SK-N-SH (cell line): ENCODE measurements around the gene RTN4RL2.
A peak's percentile ranks its signal among the peaks of the same experiment; 100 is the strongest.

Experiments used
- CHD2 ChIP-seq: fragments of 150-350 bp; IDR thresholded peaks from 2 replicates; pipeline ENCODE4 v1.6.1; 2018; ENCODE audit warnings: low read length; ENCODE audit not compliant: partially characterized antibody
- EP300 ChIP-seq, 2 experiments: IDR thresholded peaks; 2 replicates each; pipeline versions ENCODE4 v1.4.0 to v1.6.1; 2012; ENCODE audit warnings: borderline replicate concordance in 1 of 2, low read depth in 1 of 2, low read length in 1 of 2
- EZH2phosphoT487 ChIP-seq: fragments of 200-600 bp; sonication (generic); IDR thresholded peaks from 2 replicates; pipeline ENCODE4 v1.6.1; 2017; ENCODE audit warnings: low read depth, mixed run types, mild to moderate bottlenecking, antibody characterized with exemption, moderate library complexity, borderline replicate concordance
- GABPA ChIP-seq: IDR thresholded peaks from 2 replicates; pipeline ENCODE4 v1.4.0; 2012; ENCODE audit warnings: low read depth, mild to moderate bottlenecking
- JUND ChIP-seq: IDR thresholded peaks from 2 replicates; pipeline ENCODE4 v1.4.0; 2012
- MXI1 ChIP-seq: IDR thresholded peaks from 2 replicates; pipeline ENCODE4 v1.6.1; 2012; ENCODE audit warnings: mild to moderate bottlenecking, low read depth, low read length, improper control_type of control experiment
- POLR2AphosphoS5 ChIP-seq: IDR thresholded peaks from 2 replicates; pipeline ENCODE4 v1.6.1; 2012; ENCODE audit warnings: low read depth, low read length
- RFX5 ChIP-seq: IDR thresholded peaks from 2 replicates; pipeline ENCODE4 v1.6.1; 2012; ENCODE audit warnings: mild to moderate bottlenecking, improper control_type of control experiment, low read length
- SIN3A ChIP-seq: IDR thresholded peaks from 2 replicates; pipeline ENCODE4 v1.6.1; 2012; ENCODE audit warnings: low read depth, mild to moderate bottlenecking, low read length, moderate library complexity, borderline replicate concordance
- TEAD4 ChIP-seq: IDR thresholded peaks from 2 replicates; pipeline ENCODE4 v1.4.0; 2012; ENCODE audit warnings: mild to moderate bottlenecking, borderline replicate concordance; ENCODE audit not compliant: insufficient read depth
- YY1 ChIP-seq: IDR thresholded peaks from 2 replicates; pipeline ENCODE4 v1.4.0; 2012; ENCODE audit warnings: low read depth, mild to moderate bottlenecking
- TF ChIP-seq, protein P1 (sequence below): IDR thresholded peaks from 2 replicates; pipeline ENCODE4 v1.6.1; 2012; ENCODE audit warnings: mild to moderate bottlenecking, low read depth, low read length, moderate library complexity
- TF ChIP-seq, protein P2 (sequence below): fragments of 200-600 bp; sonication (generic); IDR thresholded peaks from 2 replicates; pipeline ENCODE4 v1.6.1; 2017; ENCODE audit warnings: antibody characterized with exemption, mild to moderate bottlenecking, moderate library complexity
- TF ChIP-seq, protein P3 (sequence below): IDR thresholded peaks from 2 replicates; pipeline ENCODE4 v1.4.0; 2012; ENCODE audit warnings: low read depth

GRCh38 chr11:57479021-57479663 lies 18.8 kb downstream of the RTN4RL2 start:
- TF ChIP-seq, protein P1, sequence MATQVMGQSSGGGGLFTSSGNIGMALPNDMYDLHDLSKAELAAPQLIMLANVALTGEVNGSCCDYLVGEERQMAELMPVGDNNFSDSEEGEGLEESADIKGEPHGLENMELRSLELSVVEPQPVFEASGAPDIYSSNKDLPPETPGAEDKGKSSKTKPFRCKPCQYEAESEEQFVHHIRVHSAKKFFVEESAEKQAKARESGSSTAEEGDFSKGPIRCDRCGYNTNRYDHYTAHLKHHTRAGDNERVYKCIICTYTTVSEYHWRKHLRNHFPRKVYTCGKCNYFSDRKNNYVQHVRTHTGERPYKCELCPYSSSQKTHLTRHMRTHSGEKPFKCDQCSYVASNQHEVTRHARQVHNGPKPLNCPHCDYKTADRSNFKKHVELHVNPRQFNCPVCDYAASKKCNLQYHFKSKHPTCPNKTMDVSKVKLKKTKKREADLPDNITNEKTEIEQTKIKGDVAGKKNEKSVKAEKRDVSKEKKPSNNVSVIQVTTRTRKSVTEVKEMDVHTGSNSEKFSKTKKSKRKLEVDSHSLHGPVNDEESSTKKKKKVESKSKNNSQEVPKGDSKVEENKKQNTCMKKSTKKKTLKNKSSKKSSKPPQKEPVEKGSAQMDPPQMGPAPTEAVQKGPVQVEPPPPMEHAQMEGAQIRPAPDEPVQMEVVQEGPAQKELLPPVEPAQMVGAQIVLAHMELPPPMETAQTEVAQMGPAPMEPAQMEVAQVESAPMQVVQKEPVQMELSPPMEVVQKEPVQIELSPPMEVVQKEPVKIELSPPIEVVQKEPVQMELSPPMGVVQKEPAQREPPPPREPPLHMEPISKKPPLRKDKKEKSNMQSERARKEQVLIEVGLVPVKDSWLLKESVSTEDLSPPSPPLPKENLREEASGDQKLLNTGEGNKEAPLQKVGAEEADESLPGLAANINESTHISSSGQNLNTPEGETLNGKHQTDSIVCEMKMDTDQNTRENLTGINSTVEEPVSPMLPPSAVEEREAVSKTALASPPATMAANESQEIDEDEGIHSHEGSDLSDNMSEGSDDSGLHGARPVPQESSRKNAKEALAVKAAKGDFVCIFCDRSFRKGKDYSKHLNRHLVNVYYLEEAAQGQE: no peak
- TF ChIP-seq MXI1 (no peak), EZH2phosphoT487 (no peak), YY1 (no peak), POLR2AphosphoS5 (no peak), JUND (no peak), RFX5 (no peak), CHD2 (peak; percentile 37), EP300 (IDR thresholded peaks at IDR 0.05; ENCODE audit: borderline replicate concordance in 1 of 2, low read depth in 1 of 2, low read length in 1 of 2) (no peak), TEAD4 (no peak), GABPA (no peak), SIN3A (no peak)
- TF ChIP-seq, protein P2, sequence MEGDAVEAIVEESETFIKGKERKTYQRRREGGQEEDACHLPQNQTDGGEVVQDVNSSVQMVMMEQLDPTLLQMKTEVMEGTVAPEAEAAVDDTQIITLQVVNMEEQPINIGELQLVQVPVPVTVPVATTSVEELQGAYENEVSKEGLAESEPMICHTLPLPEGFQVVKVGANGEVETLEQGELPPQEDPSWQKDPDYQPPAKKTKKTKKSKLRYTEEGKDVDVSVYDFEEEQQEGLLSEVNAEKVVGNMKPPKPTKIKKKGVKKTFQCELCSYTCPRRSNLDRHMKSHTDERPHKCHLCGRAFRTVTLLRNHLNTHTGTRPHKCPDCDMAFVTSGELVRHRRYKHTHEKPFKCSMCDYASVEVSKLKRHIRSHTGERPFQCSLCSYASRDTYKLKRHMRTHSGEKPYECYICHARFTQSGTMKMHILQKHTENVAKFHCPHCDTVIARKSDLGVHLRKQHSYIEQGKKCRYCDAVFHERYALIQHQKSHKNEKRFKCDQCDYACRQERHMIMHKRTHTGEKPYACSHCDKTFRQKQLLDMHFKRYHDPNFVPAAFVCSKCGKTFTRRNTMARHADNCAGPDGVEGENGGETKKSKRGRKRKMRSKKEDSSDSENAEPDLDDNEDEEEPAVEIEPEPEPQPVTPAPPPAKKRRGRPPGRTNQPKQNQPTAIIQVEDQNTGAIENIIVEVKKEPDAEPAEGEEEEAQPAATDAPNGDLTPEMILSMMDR: no peak
- TF ChIP-seq, protein P3, sequence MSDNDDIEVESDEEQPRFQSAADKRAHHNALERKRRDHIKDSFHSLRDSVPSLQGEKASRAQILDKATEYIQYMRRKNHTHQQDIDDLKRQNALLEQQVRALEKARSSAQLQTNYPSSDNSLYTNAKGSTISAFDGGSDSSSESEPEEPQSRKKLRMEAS: no peak
